HCT116 (cell line): Measurements from ENCODE around the gene PAXIP1. TPM values are rescaled to one million over a fixed set of nuclear protein-coding genes. Genes with fewer than 3 reads are reported as not detected.

Experiments
- ATAC-seq: fragments of 200-7000 bp; cut with Tn5 transposase; 2 replicates; pipeline ENCODE4 v1.9.1; 2020; ENCODE audit warnings: mild to moderate bottlenecking, moderate library complexity
- BruUV-seq: library from RNA; stranded (reverse); fragments of 400-500 nt; replicated peaks from 2 replicates; lab custom pipeline; 2021; lab: Mats Ljungman, UMichigan
- CTCF ChIA-PET: fragments of 300-600 bp; sonication (Branson Sonifier 250); formaldehyde crosslinking; loops from one replicate; lab custom pipeline; 2021; ENCODE audit warnings: antibody characterized with exemption; lab: Charles Lee
- POLR2A ChIA-PET: fragments of 300-600, 350-600 bp; sonication (Branson Sonifier 250); formaldehyde crosslinking; loops from one replicate; lab custom pipeline; 2021; ENCODE audit warnings: antibody characterized with exemption; lab: Charles Lee
- RAD21 ChIA-PET, 2 experiments: fragments of 300-600 bp; sonication (Branson Sonifier 250); formaldehyde crosslinking; loops; one replicate each; lab custom pipeline; 2023; ENCODE audit warnings: low total read pairs in 2 of 2; ENCODE audit not compliant: uncharacterized antibody in 2 of 2, unreplicated experiment in 2 of 2, low non-redundant PET in 1 of 2; lab: Charles Lee
- DNase-seq: peaks from one replicate; pipeline ENCODE4 v3.0.0-alpha.2; 2010; ENCODE audit warnings: low read depth, low spot score
- H2AFZ ChIP-seq: fragments of 200-600 bp; shearing (Covaris generic), sonication (generic); 2 replicates; pipeline ENCODE4 v1.6.1; 2017; ENCODE audit warnings: low read depth, mixed run types, mixed read lengths, antibody characterized with exemption, low read length; ENCODE audit not compliant: poor library complexity, severe bottlenecking
- H3K27ac ChIP-seq: 2 replicates; pipeline ENCODE4 v1.5.1; 2012; ENCODE audit warnings: low read depth, low read length
- H3K27me3 ChIP-seq: fragments of 200-600 bp; sonication (generic); 2 replicates; pipeline ENCODE4 v1.6.1; 2016; ENCODE audit warnings: mixed run types, low read length, mixed read lengths; ENCODE audit not compliant: insufficient read depth
- H3K36me3 ChIP-seq, 2 experiments: fragments of 200-500 bp in 1 of 2; fragments of 200-600 bp in 1 of 2; sonication (Bioruptor generic) in 1 of 2; sonication (generic) in 1 of 2; 2 replicates each; pipeline versions ENCODE4 v1.5.1 to v1.6.1; 2014 to 2016; ENCODE audit warnings: low read length in 2 of 2, inconsistent platforms in 1 of 2, mixed read lengths in 1 of 2, mixed run types in 1 of 2; ENCODE audit not compliant: insufficient read depth in 2 of 2, control insufficient read depth in 1 of 2
- H3K4me1 ChIP-seq, 2 experiments: fragments of 200-600 bp in 1 of 2; sonication (generic) in 1 of 2; 2 replicates each; pipeline versions ENCODE4 v1.5.1 to v1.6.1; 2012 to 2017; ENCODE audit warnings: low read length in 2 of 2, inconsistent platforms in 1 of 2, mild to moderate bottlenecking in 1 of 2, mixed read lengths in 1 of 2, mixed run types in 1 of 2, moderate library complexity in 1 of 2; ENCODE audit not compliant: insufficient read depth in 2 of 2, control insufficient read depth in 1 of 2
- H3K4me2 ChIP-seq: fragments of 200-600 bp; sonication (generic); 2 replicates; pipeline ENCODE4 v1.6.1; 2017; ENCODE audit warnings: mixed run types, low read length, mixed read lengths
- H3K4me3 ChIP-seq, 2 experiments: fragments of 200-600 bp in 1 of 2; sonication (generic) in 1 of 2; replicated peaks in 1 of 2; 2 replicates each; pipeline ENCODE4 v1.5.1; 2011 to 2016; ENCODE audit warnings: low read length in 2 of 2, control low read depth in 1 of 2, low read depth in 1 of 2, mild to moderate bottlenecking in 1 of 2, mixed read lengths in 1 of 2, mixed run types in 1 of 2
- H3K79me2 ChIP-seq: fragments of 200-600 bp; sonication (generic); 2 replicates; pipeline ENCODE4 v1.6.1; 2017; ENCODE audit warnings: mild to moderate bottlenecking, mixed run types, low read length, moderate library complexity, mixed read lengths; ENCODE audit not compliant: insufficient read depth
- H3K9ac ChIP-seq: fragments of 200-600 bp; sonication (generic); 2 replicates; pipeline ENCODE4 v1.6.1; 2016; ENCODE audit warnings: low read length, mixed read lengths
- H3K9me2 ChIP-seq: fragments of 200-600 bp; sonication (generic), shearing (Covaris generic); 2 replicates; pipeline ENCODE4 v1.6.1; 2017; ENCODE audit warnings: mixed run types, mild to moderate bottlenecking, moderate library complexity; ENCODE audit not compliant: insufficient read depth
- H3K9me3 ChIP-seq, 2 experiments: fragments of 200-500 bp in 1 of 2; fragments of 200-600 bp in 1 of 2; sonication (Bioruptor generic) in 1 of 2; sonication (generic) in 1 of 2; 2 replicates each; pipeline ENCODE4 v1.6.1; 2014 to 2017; ENCODE audit warnings: low read length in 2 of 2, mixed read lengths in 2 of 2, inconsistent platforms in 1 of 2, low read depth in 1 of 2, mild to moderate bottlenecking in 1 of 2, mixed run types in 1 of 2, moderate library complexity in 1 of 2; ENCODE audit not compliant: control insufficient read depth in 1 of 2, insufficient read depth in 1 of 2
- H4K20me1 ChIP-seq: fragments of 200-600 bp; sonication (generic), shearing (Covaris generic); 2 replicates; pipeline ENCODE4 v1.6.1; 2017; ENCODE audit warnings: mixed run types, mild to moderate bottlenecking, moderate library complexity; ENCODE audit not compliant: insufficient read depth
- CEBPB ChIP-seq: IDR thresholded peaks from 2 replicates; pipeline ENCODE4 v1.6.1; 2012; ENCODE audit warnings: low read depth
- ELF1 ChIP-seq: IDR thresholded peaks from 2 replicates; pipeline ENCODE4 v1.6.1; 2012; ENCODE audit warnings: low read depth, borderline replicate concordance
- EZH2 ChIP-seq: fragments of 200-600 bp; sonication (generic); IDR thresholded peaks from 2 replicates; pipeline ENCODE4 v1.6.1; 2017; ENCODE audit warnings: antibody characterized with exemption, mixed run types
- FOSL1 ChIP-seq: IDR thresholded peaks from 2 replicates; pipeline ENCODE4 v1.6.1; 2012; ENCODE audit warnings: low read depth
- JUND ChIP-seq: IDR thresholded peaks from 2 replicates; pipeline ENCODE4 v1.6.1; 2012
- POLR2AphosphoS5 ChIP-seq: IDR thresholded peaks from 2 replicates; pipeline ENCODE4 v1.6.1; 2011; ENCODE audit warnings: mild to moderate bottlenecking, low read depth, low read length, moderate library complexity
- RAD21 ChIP-seq: IDR thresholded peaks from 2 replicates; pipeline ENCODE4 v1.6.1; 2012; ENCODE audit warnings: low read depth, mild to moderate bottlenecking
- SIN3A ChIP-seq: IDR thresholded peaks from 2 replicates; pipeline ENCODE4 v1.6.1; 2012; ENCODE audit warnings: low read depth
- SP1 ChIP-seq: IDR thresholded peaks from 2 replicates; pipeline ENCODE4 v1.6.1; 2012; ENCODE audit warnings: low read depth
- SRF ChIP-seq: IDR thresholded peaks from 2 replicates; pipeline ENCODE4 v1.6.1; 2012; ENCODE audit warnings: low read depth
- ZFX ChIP-seq: fragments of 450-650 bp; IDR thresholded peaks from 2 replicates; pipeline ENCODE4 v1.6.1; 2017
- ZNF274 ChIP-seq: fragments of 200-500 bp; sonication (Bioruptor generic); IDR thresholded peaks from 2 replicates; pipeline ENCODE4 v1.6.1; 2014; ENCODE audit warnings: mild to moderate bottlenecking, low read depth, low read length, inconsistent platforms
- intact Hi-C: fragments of 100-400 bp; cut with micrococcal nuclease; formaldehyde crosslinking; loops from 2 replicates; pipeline ENCODE4 v1.10.0; 2022
- total RNA-seq: library from RNA; stranded (reverse); gene quantifications from one replicate; pipeline ENCODE4 v1.2.1, GENCODE V29; 2021; ENCODE audit not compliant: unreplicated experiment
- TF ChIP-seq, protein P1 (sequence below): IDR thresholded peaks from 2 replicates; pipeline ENCODE4 v1.6.1; 2012; ENCODE audit warnings: low read depth
- TF ChIP-seq, protein P2 (sequence below), 3 experiments: fragments of 200-600 bp in 1 of 3; sonication (generic) in 1 of 3; IDR thresholded peaks in 2 of 3; conservative IDR thresholded peaks in 1 of 3; 2 replicates each; pipeline ENCODE4 v1.5.1; 2012 to 2017; ENCODE audit warnings: low read depth in 2 of 3, low read length in 2 of 3, antibody characterized with exemption in 1 of 3, borderline replicate concordance in 1 of 3, control low read depth in 1 of 3, mild to moderate bottlenecking in 1 of 3, mixed read lengths in 1 of 3, mixed run types in 1 of 3, moderate library complexity in 1 of 3; ENCODE audit not compliant: insufficient read depth in 1 of 3
- TF ChIP-seq, protein P3 (sequence below): IDR thresholded peaks from 2 replicates; pipeline ENCODE4 v1.6.1; 2012
- TF ChIP-seq, protein P4 (sequence below): IDR thresholded peaks from 2 replicates; pipeline ENCODE4 v1.6.1; 2011; ENCODE audit warnings: mild to moderate bottlenecking, low read length, moderate library complexity; ENCODE audit not compliant: insufficient replicate concordance; ENCODE audit errors: extremely low read depth

PAXIP1 gene
- total RNA-seq, 1 experiment from 2014 or later = 20.4 TPM

DNA sequence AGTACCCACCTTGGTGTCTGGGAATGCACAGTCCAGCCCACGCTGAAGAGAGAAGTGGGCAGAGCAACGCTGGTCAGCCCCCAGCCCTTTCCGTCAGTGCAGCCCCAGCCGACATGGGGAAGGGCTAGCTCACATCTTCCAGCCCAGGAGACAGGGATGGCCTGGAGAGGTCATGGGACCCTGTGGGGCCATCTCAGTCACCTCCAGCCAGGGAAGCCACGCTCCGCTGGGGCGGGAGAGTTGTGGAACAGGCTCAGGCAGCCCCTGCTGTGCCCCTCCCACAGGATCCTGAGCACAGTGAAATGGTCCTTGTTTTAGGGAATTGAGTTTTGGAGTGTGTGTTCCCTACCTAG is 85.1 kb downstream of the PAXIP1 start:
- no peaks in the 10 kb centered on the region for H3K9me2 ChIP-seq
- CTCF ChIA-PET = no interaction called here
- no peaks in the 10 kb centered on the region for H3K79me2 ChIP-seq
- 0 out of 2 replicates have a peak, but pooled peaks cover 3% of the 10 kb centered on the region for H3K27me3 ChIP-seq
- no peak overlapping the region for H2AFZ ChIP-seq
- H3K27ac ChIP-seq = no peak overlapping the region
- H3K9me3 ChIP-seq = no peaks in the 10 kb centered on the region
- H3K9ac ChIP-seq = no peak overlapping the region
- DNase-seq = no peak
- H3K4me2 ChIP-seq = no peak overlapping the region
- RAD21 ChIA-PET = no interaction called here
- POLR2A ChIA-PET = no interaction called here
- no TSS peak for BruUV-seq
- no peaks in the 10 kb centered on the region for H3K36me3 ChIP-seq
- intact Hi-C loops = no loop called here
- H3K4me3 ChIP-seq = no peak overlapping the region
- TF ChIP-seq CEBPB = no peak
- TF ChIP-seq, protein P1, sequence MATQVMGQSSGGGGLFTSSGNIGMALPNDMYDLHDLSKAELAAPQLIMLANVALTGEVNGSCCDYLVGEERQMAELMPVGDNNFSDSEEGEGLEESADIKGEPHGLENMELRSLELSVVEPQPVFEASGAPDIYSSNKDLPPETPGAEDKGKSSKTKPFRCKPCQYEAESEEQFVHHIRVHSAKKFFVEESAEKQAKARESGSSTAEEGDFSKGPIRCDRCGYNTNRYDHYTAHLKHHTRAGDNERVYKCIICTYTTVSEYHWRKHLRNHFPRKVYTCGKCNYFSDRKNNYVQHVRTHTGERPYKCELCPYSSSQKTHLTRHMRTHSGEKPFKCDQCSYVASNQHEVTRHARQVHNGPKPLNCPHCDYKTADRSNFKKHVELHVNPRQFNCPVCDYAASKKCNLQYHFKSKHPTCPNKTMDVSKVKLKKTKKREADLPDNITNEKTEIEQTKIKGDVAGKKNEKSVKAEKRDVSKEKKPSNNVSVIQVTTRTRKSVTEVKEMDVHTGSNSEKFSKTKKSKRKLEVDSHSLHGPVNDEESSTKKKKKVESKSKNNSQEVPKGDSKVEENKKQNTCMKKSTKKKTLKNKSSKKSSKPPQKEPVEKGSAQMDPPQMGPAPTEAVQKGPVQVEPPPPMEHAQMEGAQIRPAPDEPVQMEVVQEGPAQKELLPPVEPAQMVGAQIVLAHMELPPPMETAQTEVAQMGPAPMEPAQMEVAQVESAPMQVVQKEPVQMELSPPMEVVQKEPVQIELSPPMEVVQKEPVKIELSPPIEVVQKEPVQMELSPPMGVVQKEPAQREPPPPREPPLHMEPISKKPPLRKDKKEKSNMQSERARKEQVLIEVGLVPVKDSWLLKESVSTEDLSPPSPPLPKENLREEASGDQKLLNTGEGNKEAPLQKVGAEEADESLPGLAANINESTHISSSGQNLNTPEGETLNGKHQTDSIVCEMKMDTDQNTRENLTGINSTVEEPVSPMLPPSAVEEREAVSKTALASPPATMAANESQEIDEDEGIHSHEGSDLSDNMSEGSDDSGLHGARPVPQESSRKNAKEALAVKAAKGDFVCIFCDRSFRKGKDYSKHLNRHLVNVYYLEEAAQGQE = no peak
- no peak for TF ChIP-seq FOSL1
- TF ChIP-seq, protein P2, sequence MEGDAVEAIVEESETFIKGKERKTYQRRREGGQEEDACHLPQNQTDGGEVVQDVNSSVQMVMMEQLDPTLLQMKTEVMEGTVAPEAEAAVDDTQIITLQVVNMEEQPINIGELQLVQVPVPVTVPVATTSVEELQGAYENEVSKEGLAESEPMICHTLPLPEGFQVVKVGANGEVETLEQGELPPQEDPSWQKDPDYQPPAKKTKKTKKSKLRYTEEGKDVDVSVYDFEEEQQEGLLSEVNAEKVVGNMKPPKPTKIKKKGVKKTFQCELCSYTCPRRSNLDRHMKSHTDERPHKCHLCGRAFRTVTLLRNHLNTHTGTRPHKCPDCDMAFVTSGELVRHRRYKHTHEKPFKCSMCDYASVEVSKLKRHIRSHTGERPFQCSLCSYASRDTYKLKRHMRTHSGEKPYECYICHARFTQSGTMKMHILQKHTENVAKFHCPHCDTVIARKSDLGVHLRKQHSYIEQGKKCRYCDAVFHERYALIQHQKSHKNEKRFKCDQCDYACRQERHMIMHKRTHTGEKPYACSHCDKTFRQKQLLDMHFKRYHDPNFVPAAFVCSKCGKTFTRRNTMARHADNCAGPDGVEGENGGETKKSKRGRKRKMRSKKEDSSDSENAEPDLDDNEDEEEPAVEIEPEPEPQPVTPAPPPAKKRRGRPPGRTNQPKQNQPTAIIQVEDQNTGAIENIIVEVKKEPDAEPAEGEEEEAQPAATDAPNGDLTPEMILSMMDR (IDR thresholded peaks at IDR 0.05 in 2 of 3, conservative IDR thresholded peaks at IDR 0.05 in 1 of 3; ENCODE audit: borderline replicate concordance in 1 of 3, insufficient read depth in 1 of 3, low read depth in 2 of 3, low read length in 2 of 3) = no peak
- TF ChIP-seq SRF = no peak
- no peak for TF ChIP-seq JUND
- no peak for TF ChIP-seq ZFX
- TF ChIP-seq ELF1 = no peak
- no peak for TF ChIP-seq RAD21
- TF ChIP-seq ZNF274 = no peak
- no peak for TF ChIP-seq EZH2
- TF ChIP-seq SIN3A = no peak
- TF ChIP-seq, protein P3, sequence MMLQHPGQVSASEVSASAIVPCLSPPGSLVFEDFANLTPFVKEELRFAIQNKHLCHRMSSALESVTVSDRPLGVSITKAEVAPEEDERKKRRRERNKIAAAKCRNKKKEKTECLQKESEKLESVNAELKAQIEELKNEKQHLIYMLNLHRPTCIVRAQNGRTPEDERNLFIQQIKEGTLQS = no peak
- TF ChIP-seq, protein P4, sequence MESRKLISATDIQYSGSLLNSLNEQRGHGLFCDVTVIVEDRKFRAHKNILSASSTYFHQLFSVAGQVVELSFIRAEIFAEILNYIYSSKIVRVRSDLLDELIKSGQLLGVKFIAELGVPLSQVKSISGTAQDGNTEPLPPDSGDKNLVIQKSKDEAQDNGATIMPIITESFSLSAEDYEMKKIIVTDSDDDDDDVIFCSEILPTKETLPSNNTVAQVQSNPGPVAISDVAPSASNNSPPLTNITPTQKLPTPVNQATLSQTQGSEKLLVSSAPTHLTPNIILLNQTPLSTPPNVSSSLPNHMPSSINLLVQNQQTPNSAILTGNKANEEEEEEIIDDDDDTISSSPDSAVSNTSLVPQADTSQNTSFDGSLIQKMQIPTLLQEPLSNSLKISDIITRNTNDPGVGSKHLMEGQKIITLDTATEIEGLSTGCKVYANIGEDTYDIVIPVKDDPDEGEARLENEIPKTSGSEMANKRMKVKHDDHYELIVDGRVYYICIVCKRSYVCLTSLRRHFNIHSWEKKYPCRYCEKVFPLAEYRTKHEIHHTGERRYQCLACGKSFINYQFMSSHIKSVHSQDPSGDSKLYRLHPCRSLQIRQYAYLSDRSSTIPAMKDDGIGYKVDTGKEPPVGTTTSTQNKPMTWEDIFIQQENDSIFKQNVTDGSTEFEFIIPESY = no peak
- TF ChIP-seq SP1 = no peak
- no peak for TF ChIP-seq POLR2AphosphoS5
- TF ChIP-seq, all 23 proteins: peak for 0
- ATAC-seq = no peak
- Histone ChIP-seq H4K20me1 (no peaks in the 10 kb centered on the region), H3K4me1 (no peaks in the 10 kb centered on the region; a peak in 1 of 4 replicates)
